RPMI7951 (cell line): ENCODE data around the gene HKDC1. TPM values are rescaled to one million over a fixed set of nuclear protein-coding genes. Genes with fewer than 3 reads are reported as not detected.
"Not testable (repeated sequence)": the region's sequence is repeated elsewhere in the genome, so short reads cannot be mapped to it uniquely, and the experiment has no call there.

ENCODE experiments used
- DNase-seq: peaks from one replicate; pipeline ENCODE4 v3.0.0-alpha.2; 2012; ENCODE audit warnings: low read depth
- total RNA-seq: library from RNA; depleted of rRNA; stranded (reverse); fragments of >200 nt; shearing (Covaris generic); gene quantifications from 2 replicates; pipeline ENCODE4 v1.2.3, GENCODE V29; 2014; rRNA removed

Gene HKDC1, protein sequence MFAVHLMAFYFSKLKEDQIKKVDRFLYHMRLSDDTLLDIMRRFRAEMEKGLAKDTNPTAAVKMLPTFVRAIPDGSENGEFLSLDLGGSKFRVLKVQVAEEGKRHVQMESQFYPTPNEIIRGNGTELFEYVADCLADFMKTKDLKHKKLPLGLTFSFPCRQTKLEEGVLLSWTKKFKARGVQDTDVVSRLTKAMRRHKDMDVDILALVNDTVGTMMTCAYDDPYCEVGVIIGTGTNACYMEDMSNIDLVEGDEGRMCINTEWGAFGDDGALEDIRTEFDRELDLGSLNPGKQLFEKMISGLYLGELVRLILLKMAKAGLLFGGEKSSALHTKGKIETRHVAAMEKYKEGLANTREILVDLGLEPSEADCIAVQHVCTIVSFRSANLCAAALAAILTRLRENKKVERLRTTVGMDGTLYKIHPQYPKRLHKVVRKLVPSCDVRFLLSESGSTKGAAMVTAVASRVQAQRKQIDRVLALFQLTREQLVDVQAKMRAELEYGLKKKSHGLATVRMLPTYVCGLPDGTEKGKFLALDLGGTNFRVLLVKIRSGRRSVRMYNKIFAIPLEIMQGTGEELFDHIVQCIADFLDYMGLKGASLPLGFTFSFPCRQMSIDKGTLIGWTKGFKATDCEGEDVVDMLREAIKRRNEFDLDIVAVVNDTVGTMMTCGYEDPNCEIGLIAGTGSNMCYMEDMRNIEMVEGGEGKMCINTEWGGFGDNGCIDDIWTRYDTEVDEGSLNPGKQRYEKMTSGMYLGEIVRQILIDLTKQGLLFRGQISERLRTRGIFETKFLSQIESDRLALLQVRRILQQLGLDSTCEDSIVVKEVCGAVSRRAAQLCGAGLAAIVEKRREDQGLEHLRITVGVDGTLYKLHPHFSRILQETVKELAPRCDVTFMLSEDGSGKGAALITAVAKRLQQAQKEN
- total RNA-seq: 3.9 and 7.6 TPM in 2 replicates

GRCh38 chr10:69220041-69220451 lies at the start of gene HKDC1:
Gene HKDC1, plus strand, starts transcription at chr10:69220332. Its CDS starts 104 bp downstream, at chr10:69220436.
- DNase-seq: no peak

- no peak for DNase-seq
Measured at GRCh38 chr10:69172241-69172982, 47.7 kb upstream of the HKDC1 start.

DNA sequence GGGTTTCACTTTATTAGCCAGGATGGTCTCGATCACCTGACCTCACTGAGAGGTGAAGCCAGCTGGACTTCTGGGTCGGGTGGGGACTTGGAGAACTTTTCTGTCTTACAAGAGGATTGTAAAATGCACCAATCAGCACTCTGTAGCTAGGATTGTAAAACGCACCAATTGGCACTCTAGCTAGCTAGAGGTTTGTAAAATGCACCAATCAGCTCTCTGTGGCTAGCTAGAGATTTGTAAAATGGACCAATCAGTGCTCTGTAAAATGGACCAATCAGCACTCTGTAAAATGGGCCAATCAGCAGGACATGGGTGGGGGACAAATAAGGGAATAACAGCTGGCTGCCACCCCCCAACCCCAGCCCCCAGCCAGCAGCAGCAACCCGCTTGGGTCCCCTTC lies 44.8 kb upstream of the HKDC1 start:
- DNase-seq: not testable (repeated sequence)

- DNase-seq: no peak
Measured at GRCh38 chr10:69176823-69177222, 43.3 kb upstream of the HKDC1 start.

GRCh38 chr10:69179089-69179742 lies 40.9 kb upstream of the HKDC1 start:
- no peak for DNase-seq

DNA sequence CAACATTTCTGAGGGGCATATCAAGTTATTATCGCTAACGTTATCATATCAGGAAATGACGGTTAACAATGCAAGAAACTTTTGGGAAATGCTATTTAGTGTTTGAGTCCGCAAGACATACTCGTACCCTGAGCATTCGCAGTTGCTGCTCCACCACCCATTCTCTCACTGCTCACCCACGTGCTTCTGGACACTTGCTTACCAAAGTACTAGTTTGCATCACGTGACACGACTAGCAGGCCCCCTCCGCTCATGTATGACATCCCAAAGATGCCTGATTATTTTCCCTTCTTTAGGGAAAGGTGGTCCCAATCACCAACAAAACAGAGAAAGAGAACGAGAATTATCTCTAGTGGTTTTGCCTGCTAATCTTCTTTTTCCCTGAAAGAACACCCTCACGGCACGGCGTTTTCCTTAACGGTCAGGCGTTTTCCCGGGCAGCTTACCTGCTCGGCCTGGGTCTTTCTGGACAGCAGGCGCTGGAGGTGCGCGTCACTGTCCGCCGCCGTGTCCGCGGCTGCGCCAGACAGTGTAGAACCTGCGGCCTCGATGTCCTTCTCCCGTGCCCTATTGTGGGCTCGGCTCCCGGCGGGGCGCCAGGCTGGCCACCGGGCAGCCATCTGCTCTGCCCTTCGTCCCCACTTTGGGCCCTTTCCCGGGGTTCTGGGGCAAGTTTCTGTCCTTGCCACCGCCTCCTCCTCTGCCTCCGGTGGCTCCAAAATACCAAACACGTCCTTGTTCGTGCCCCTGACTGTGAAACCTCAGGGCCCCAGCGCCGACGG lies 40.2 kb upstream of the HKDC1 start, which contains the start of gene SUPV3L1:
Gene SUPV3L1 (plus strand): TSS at position 492 of the 782 bp plus-strand sequence. CDS start 58 bp downstream, at position 550.
- peak; percentile 96 for DNase-seq

DNA sequence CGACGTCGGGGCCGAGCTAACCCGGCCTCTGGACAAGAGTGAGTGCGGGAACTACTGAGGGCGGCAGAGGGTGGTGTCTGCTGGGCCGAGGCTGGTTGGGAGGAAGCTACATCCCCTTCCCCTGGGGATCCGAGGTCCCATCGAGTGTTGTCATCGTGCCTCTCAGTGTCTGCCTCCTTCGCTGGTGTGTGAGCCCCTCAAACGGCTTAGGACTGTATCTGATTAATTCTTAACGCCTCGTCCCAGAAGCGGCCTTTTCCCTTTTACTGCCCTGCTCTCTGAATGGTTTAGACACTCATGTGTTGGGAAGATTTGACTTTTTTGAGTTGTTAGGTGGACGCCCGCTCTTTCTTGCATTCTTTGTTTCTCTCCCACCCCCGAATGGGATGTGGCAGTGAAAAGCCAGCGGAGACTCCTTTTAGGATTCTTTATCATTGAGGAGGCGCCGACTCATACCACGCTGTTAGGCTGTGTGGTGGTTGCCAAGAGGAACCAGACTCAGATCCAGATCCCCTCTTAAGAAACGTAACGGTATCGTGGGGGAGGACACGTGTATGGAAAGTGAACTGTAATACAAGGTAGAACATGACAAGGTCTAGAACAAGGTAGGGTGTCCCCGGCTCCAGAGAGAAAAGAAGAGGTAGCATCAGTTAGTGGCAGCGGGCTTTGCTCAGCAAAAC lies 39.5 kb upstream of the HKDC1 start:
- peak; percentile 4 for DNase-seq

- DNase-seq: no peak
Measured at GRCh38 chr10:69181433-69181832, 38.7 kb upstream of the HKDC1 start.

- no peak for DNase-seq
Measured at GRCh38 chr10:69182005-69182404, 38.1 kb upstream of the HKDC1 start.

GRCh38 chr10:69186524-69186923 lies 33.6 kb upstream of the HKDC1 start:
- DNase-seq: no peak

DNA sequence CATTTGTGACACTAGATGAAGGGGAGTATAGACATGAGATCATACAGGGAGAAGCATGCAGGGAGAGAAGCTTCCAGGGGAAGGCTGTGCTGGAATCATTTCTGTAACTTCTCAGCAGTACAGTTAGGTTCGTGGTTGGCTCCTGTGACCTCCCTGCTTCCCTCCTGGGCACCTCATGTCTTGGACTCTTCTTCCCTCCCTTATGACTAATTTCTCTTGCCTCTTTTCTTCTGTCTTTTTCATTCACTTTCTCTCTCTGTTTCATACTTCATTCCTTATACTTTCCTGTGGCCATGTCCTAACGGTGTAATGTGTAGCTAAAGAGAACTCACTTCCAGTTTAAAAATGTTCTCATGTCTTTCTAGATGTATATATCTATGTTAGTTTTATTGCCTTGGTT lies 19.1 kb upstream of the HKDC1 start:
- no peak for DNase-seq

DNA sequence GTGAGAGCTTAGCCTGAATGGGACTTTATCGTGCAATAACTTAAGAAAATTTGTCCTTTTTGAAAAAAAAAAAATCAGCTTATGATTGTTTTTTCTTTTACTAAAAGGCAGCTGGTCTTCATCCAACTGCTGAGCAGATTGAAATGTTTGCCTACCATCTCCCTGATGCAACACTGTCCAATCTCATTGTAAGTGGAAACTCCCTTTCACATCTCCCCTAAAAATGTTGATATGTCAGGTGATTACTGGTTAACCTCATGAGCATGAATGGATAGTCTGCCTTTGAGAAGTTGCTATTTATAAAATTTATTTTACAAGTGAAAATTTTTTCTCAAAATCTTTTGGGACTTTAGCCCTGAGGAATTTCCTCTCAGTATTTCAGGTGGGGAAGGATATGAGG lies 17.8 kb upstream of the HKDC1 start:
- no peak for DNase-seq

DNA sequence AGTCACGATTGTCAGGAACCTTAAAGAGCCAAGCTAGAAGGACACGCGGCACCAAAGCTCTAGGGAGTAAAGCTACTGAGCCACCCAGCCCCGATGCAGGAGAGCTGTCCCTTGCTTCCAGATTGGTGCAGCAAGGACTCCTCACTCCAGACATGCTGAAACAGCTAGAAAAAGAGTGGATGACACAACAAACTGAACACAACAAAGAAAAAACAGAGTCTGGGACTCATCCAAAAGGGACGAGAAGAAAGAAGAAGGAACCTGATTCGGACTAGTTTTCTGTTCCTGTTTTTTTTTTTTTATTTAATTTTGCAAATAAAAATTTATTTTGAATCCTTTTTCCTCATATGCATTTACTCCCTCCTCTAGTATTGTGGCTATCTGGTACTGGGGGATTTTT lies 11.4 kb upstream of the HKDC1 start:
- no peak for DNase-seq

GRCh38 chr10:69209787-69210484 lies 10.2 kb upstream of the HKDC1 start:
- DNase-seq: no peak

GRCh38 chr10:69211104-69211503 lies 9.0 kb upstream of the HKDC1 start:
- DNase-seq: no peak

- no peak for DNase-seq
Measured at GRCh38 chr10:69211524-69211923, 8.6 kb upstream of the HKDC1 start.

DNA sequence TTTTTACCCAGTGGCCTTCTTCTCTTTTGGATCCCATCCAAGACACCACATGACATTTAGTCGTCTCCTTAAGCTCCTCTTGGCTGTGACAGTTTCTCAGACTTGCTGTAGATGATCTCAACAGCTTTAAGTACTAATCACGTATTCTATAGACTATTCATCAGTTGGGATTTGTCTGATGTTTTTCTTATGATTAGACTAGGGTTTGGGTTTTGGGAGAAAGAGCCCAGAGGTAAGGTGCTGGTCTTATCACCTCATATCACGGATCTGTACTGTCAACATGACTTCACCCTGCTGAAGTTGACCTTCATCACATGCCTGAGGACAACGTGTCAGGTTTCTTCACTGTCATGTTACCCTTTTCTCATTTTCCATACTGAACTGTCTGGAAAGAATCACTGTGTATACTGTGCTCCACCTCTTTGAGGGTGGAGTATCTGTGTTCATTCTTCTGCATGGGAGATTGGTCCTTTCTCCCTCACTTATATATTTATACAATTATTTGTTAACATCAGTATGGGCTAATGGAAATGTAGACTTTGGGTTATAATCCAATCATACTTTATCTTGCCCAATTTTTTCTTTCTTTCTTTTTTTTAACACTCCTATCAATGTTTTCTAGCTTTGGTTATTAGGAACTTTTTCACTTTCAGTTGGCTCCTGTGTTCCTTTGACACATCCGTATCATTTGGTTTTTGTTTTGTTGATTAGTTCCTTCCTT lies 6.4 kb upstream of the HKDC1 start:
- no peak for DNase-seq

DNA sequence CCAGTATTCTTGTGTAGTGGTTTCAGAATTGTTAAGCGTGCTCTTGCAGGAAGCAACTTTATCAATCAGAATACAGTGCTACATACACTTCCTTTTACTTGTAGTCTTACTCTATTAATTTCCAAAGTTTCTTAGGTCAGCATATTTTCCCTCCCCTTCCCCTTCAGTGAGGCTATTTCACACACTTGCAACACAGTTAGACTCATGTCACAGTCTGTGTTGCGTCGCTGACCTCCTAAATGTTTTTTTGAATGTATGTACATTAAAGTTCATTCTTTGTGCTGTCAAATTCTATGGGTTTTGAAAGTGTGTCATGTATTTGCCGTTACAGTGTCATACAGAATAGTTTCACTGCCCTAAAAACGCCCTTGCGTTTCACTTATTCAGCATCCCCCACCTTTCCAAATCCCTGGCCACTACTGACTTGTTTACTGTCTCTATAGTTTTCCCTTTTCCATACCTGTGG lies 5.4 kb upstream of the HKDC1 start:
- no peak for DNase-seq
